Ovary (tissue), 3 donors: Measurements from ENCODE around the gene GPATCH2.

ENCODE experiments used
- CTCF ChIP-seq, 3 donors: fragments of 450-650 bp in 2 of 3; fragments of 200-600 bp in 1 of 3; IDR thresholded peaks; one replicate each; pipeline versions ENCODE4 v1.5.1 to v1.8.0; 2016 to 2022; ENCODE audit warnings: antibody characterized with exemption in 3 of 3, mild to moderate bottlenecking in 1 of 3
- EP300 ChIP-seq: sonication (generic); formaldehyde crosslinking; IDR thresholded peaks from one replicate; pipeline ENCODE4 v1.6.1; 2017; ENCODE audit warnings: antibody characterized with exemption
- donor health status: DM: no; HTN: no; CAD: no.

DNA sequence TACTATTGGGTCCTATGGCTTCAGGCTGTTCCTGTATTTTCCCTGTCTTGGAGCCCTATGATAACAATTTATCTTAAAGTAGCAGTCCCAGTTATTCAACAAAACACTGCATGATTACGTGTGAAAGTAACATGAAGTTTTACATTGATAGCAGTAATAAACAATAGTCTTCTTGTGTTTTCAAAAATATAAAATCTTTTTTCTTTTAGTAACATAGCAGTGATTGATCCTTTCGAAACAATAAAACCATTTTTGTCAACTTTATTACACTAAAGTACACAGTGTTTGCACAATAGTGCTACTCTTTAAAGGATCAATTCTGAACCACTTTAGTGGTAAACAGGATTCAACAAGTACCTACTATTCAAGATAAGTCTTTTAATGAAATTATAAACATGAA, 90.6 kb downstream of the GPATCH2 start:
- TF ChIP-seq EP300 (no peak), CTCF (IDR thresholded peaks at IDR 0.05) (no peak)
